ENCODE measurements around the gene ZNF766. TPM values are rescaled to one million over a fixed set of nuclear protein-coding genes. Genes with fewer than 3 reads are reported as not detected.

Gene ZNF766
- total and polyA plus RNA-seq, 2 of the 8 experiments (the other 6 are each of a cell fraction or from before 2014, with no cell fraction given): 8.3 to 31.9 TPM

GRCh38 chr19:52307275-52307674 is 37.9 kb downstream of the ZNF766 start (continued):
- no peak for TF ChIP-seq CHD7 (IDR thresholded peaks at IDR 0.05; ENCODE audit: insufficient replicate concordance, low read length)
- no peak for TF ChIP-seq SP4 (IDR thresholded peaks at IDR 0.05; ENCODE audit: low read length)
- no peak for TF ChIP-seq POU5F1 (IDR thresholded peaks at IDR 0.05; ENCODE audit: low read depth, low read length)
- no peak for TF ChIP-seq NANOG (IDR thresholded peaks at IDR 0.05; ENCODE audit: insufficient read depth, low read depth, low read length, poor library complexity, severe bottlenecking)
- no peak for TF ChIP-seq KDM5A (IDR thresholded peaks at IDR 0.05; ENCODE audit: low read length)
- TF ChIP-seq FOSL1 (IDR thresholded peaks at IDR 0.05; ENCODE audit: insufficient read depth, low read depth, low read length): no peak
- no peak for TF ChIP-seq MAFK (IDR thresholded peaks at IDR 0.05; ENCODE audit: low read depth, low read length)
- no peak for TF ChIP-seq BACH1 (IDR thresholded peaks at IDR 0.05; ENCODE audit: low read length)
- TF ChIP-seq ATF2 (IDR thresholded peaks at IDR 0.05; ENCODE audit: low read length): no peak
- TF ChIP-seq BCL11A (IDR thresholded peaks at IDR 0.05; ENCODE audit: low read depth in 2 of 2, low read length in 2 of 2): no peak
- TF ChIP-seq TAF7 (optimal IDR thresholded peaks at IDR 0.05; ENCODE audit: borderline replicate concordance, low read depth, low read length): no peak

Measured in H1 (cell line).